GDM1 (cell line): ENCODE results near the gene DIDO1.
A peak's percentile ranks its signal among the peaks of the same experiment; 100 is the strongest.
"Not testable (repeated sequence)": the region's sequence is repeated elsewhere in the genome, so short reads cannot be mapped to it uniquely, and the experiment has no call there.

Source experiments
- DNase-seq: peaks from one replicate; lab custom pipeline; 2025; lab: John Stamatoyannopoulos, UW

The DIDO1 gene

GRCh38 chr20:62879275-62880146 lies 46.8 kb downstream of the DIDO1 start:
- no peak for DNase-seq

- no peak for DNase-seq
Observed at GRCh38 chr20:62878244-62879038, 47.9 kb downstream of the DIDO1 start.

GRCh38 chr20:62876902-62877816 lies 49.1 kb downstream of the DIDO1 start:
- no peak for DNase-seq

GRCh38 chr20:62876501-62876901 lies 49.8 kb downstream of the DIDO1 start:
- no peak for DNase-seq

- DNase-seq: no peak
Observed at GRCh38 chr20:62875419-62876361, 50.6 kb downstream of the DIDO1 start.

- DNase-seq: no peak
Observed at GRCh38 chr20:62874964-62875344, 51.4 kb downstream of the DIDO1 start.

GRCh38 chr20:62873681-62874031 lies 52.6 kb downstream of the DIDO1 start:
- DNase-seq: not testable (repeated sequence)

GRCh38 chr20:62873280-62873679 lies 53.0 kb downstream of the DIDO1 start:
- DNase-seq: no peak

- DNase-seq: no peak
Observed at GRCh38 chr20:62872862-62873261, 53.4 kb downstream of the DIDO1 start.

GRCh38 chr20:62872184-62872847 lies 54.0 kb downstream of the DIDO1 start:
- DNase-seq: no peak

GRCh38 chr20:62864207-62864606 lies 62.1 kb downstream of the DIDO1 start:
- DNase-seq: no peak

GRCh38 chr20:62861726-62862336 lies 64.5 kb downstream of the DIDO1 start, which contains the start of gene TCFL5:
Gene TCFL5 (minus strand): TSS chr20:62861822. CDS start chr20:62861670, 152 bp downstream.
- DNase-seq: peak; percentile 78

GRCh38 chr20:62860924-62861691 lies 65.2 kb downstream of the DIDO1 start:
- no peak for DNase-seq

- no peak for DNase-seq
Observed at GRCh38 chr20:62860391-62860923, 65.8 kb downstream of the DIDO1 start.

GRCh38 chr20:62859721-62860120 lies 66.6 kb downstream of the DIDO1 start:
- no peak for DNase-seq

GRCh38 chr20:62858058-62858830 lies 68.1 kb downstream of the DIDO1 start:
- DNase-seq: no peak

- DNase-seq: no peak
Observed at GRCh38 chr20:62856931-62857619, 69.2 kb downstream of the DIDO1 start.
